ENCODE data around the gene NOX3. TPM values are rescaled to one million over a fixed set of nuclear protein-coding genes. Genes with fewer than 3 reads are reported as not detected.

Gene NOX3
- total RNA-seq, 3 donors from 2014 or later (not counting 1 experiment from before 2014, with no cell fraction given) = not detected

- H3K4me3 ChIP-seq (ENCODE audit: low read length) = no peak overlapping the region
- WGBS (ENCODE audit: insufficient coverage) = 85% methylated on average over 8 of the region's 8 CpGs
- ATAC-seq = no peak
- no peaks in the 10 kb centered on the region for H3K27me3 ChIP-seq (ENCODE audit: control insufficient read depth, insufficient read depth, low read length)
- DNase-seq = no peak
- intact Hi-C loops (cut with micrococcal nuclease) = no loop called here
- Mint-ChIP-seq H3K27ac (no peak overlapping the region), H3K4me1 (peaks cover 6 to 8% of the 10 kb centered on the region in 2 donors), H3K27me3 (ENCODE audit: low read depth in 2 of 2) (no peaks in the 10 kb centered on the region), H3K9me3 (no peaks in the 10 kb centered on the region), H3K36me3 (no peaks in the 10 kb centered on the region), H3K4me3 (no peak overlapping the region)
- H3K9me3 ChIP-seq (ENCODE audit: control insufficient read depth, insufficient read depth, low read length) = no peaks in the 10 kb centered on the region
- no peak overlapping the region for H3K27ac ChIP-seq (ENCODE audit: low read length)
- TF ChIP-seq, protein P1, sequence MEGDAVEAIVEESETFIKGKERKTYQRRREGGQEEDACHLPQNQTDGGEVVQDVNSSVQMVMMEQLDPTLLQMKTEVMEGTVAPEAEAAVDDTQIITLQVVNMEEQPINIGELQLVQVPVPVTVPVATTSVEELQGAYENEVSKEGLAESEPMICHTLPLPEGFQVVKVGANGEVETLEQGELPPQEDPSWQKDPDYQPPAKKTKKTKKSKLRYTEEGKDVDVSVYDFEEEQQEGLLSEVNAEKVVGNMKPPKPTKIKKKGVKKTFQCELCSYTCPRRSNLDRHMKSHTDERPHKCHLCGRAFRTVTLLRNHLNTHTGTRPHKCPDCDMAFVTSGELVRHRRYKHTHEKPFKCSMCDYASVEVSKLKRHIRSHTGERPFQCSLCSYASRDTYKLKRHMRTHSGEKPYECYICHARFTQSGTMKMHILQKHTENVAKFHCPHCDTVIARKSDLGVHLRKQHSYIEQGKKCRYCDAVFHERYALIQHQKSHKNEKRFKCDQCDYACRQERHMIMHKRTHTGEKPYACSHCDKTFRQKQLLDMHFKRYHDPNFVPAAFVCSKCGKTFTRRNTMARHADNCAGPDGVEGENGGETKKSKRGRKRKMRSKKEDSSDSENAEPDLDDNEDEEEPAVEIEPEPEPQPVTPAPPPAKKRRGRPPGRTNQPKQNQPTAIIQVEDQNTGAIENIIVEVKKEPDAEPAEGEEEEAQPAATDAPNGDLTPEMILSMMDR (IDR thresholded peaks at IDR 0.05) = no peak
- H3K36me3 ChIP-seq (ENCODE audit: control insufficient read depth, insufficient read depth, low read length) = no peaks in the 10 kb centered on the region
- no peaks in the 10 kb centered on the region for H3K4me1 ChIP-seq (ENCODE audit: control insufficient read depth, insufficient read depth, low read length)
These were observed 21.5 kb downstream of the NOX3 start for GRCh38 chr6:155434096-155434495.

GRCh38 chr6:155432293-155432692 lies 23.3 kb downstream of the NOX3 start:
- H3K27ac Mint-ChIP-seq = no peak overlapping the region
- no peak for ATAC-seq
- no peak overlapping the region for H3K4me3 Mint-ChIP-seq
- no peaks in the 10 kb centered on the region for H3K27me3 ChIP-seq (ENCODE audit: control insufficient read depth, insufficient read depth, low read length)
- no peak overlapping the region for H3K4me3 ChIP-seq (ENCODE audit: low read length)
- TF ChIP-seq, protein P1 (IDR thresholded peaks at IDR 0.05) = no peak
- no peaks in the 10 kb centered on the region for H3K36me3 ChIP-seq (ENCODE audit: control insufficient read depth, insufficient read depth, low read length)
- no peaks in the 10 kb centered on the region for H3K4me1 ChIP-seq (ENCODE audit: control insufficient read depth, insufficient read depth, low read length)
- H3K27me3 Mint-ChIP-seq (ENCODE audit: low read depth in 2 of 2) = no peaks in the 10 kb centered on the region
- peaks cover 6 to 8% of the 10 kb centered on the region in 2 donors for H3K4me1 Mint-ChIP-seq
- intact Hi-C loops (cut with micrococcal nuclease) = no loop called here
- H3K36me3 Mint-ChIP-seq = no peaks in the 10 kb centered on the region
- WGBS (ENCODE audit: insufficient coverage) = 77% methylated on average over 5 of the region's 5 CpGs
- no peaks in the 10 kb centered on the region for H3K9me3 ChIP-seq (ENCODE audit: control insufficient read depth, insufficient read depth, low read length)
- DNase-seq = no peak
- no peak overlapping the region for H3K27ac ChIP-seq (ENCODE audit: low read length)
- no peaks in the 10 kb centered on the region for H3K9me3 Mint-ChIP-seq

- H3K4me3 ChIP-seq (ENCODE audit: low read length) = no peak overlapping the region
- no peaks in the 10 kb centered on the region for H3K27me3 Mint-ChIP-seq (ENCODE audit: low read depth in 2 of 2)
- no peaks in the 10 kb centered on the region for H3K4me1 ChIP-seq (ENCODE audit: control insufficient read depth, insufficient read depth, low read length)
- H3K9me3 ChIP-seq (ENCODE audit: control insufficient read depth, insufficient read depth, low read length) = no peaks in the 10 kb centered on the region
- TF ChIP-seq, protein P1 (IDR thresholded peaks at IDR 0.05) = no peak
- H3K36me3 ChIP-seq (ENCODE audit: control insufficient read depth, insufficient read depth, low read length) = no peaks in the 10 kb centered on the region
- H3K36me3 Mint-ChIP-seq = no peaks in the 10 kb centered on the region
- no peaks in the 10 kb centered on the region for H3K9me3 Mint-ChIP-seq
- no peak overlapping the region for H3K27ac Mint-ChIP-seq
- H3K27me3 ChIP-seq (ENCODE audit: control insufficient read depth, insufficient read depth, low read length) = no peaks in the 10 kb centered on the region
- H3K4me1 Mint-ChIP-seq = no peaks in the 10 kb centered on the region
- ATAC-seq = no peak
- DNase-seq = no peak
- WGBS (ENCODE audit: insufficient coverage) = 61% methylated on average over 1 of the region's 2 CpGs
- intact Hi-C loops (cut with micrococcal nuclease) = no loop called here
- H3K27ac ChIP-seq (ENCODE audit: low read length) = no peak overlapping the region
- H3K4me3 Mint-ChIP-seq = no peak overlapping the region
These were observed 26.2 kb downstream of the NOX3 start for GRCh38 chr6:155429321-155429893.

- no peaks in the 10 kb centered on the region for H3K4me1 ChIP-seq (ENCODE audit: control insufficient read depth, insufficient read depth, low read length)
- H3K36me3 ChIP-seq (ENCODE audit: control insufficient read depth, insufficient read depth, low read length) = no peaks in the 10 kb centered on the region
- Mint-ChIP-seq H3K27ac (no peak overlapping the region), H3K27me3 (ENCODE audit: low read depth in 2 of 2) (peaks cover 0 to 7% of the 10 kb centered on the region in 2 donors), H3K4me3 (no peak overlapping the region), H3K4me1 (no peaks in the 10 kb centered on the region), H3K36me3 (no peaks in the 10 kb centered on the region), H3K9me3 (no peaks in the 10 kb centered on the region)
- H3K27me3 ChIP-seq (ENCODE audit: control insufficient read depth, insufficient read depth, low read length) = no peaks in the 10 kb centered on the region
- DNase-seq = no peak
- H3K4me3 ChIP-seq (ENCODE audit: low read length) = no peak overlapping the region
- TF ChIP-seq, protein P1 (IDR thresholded peaks at IDR 0.05) = no peak
- intact Hi-C loops (cut with micrococcal nuclease) = no loop called here
- no peaks in the 10 kb centered on the region for H3K9me3 ChIP-seq (ENCODE audit: control insufficient read depth, insufficient read depth, low read length)
- ATAC-seq = no peak
- no peak overlapping the region for H3K27ac ChIP-seq (ENCODE audit: low read length)
- 97% methylated on average over 3 of the region's 3 CpGs for WGBS (ENCODE audit: insufficient coverage)
These were observed 29.2 kb downstream of the NOX3 start for GRCh38 chr6:155426408-155426945.
